ENCODE measurements around the gene URM1. TPM values are rescaled to one million over a fixed set of nuclear protein-coding genes. Genes with fewer than 3 reads are reported as not detected.
"Not testable (repeated sequence)": the region's sequence is repeated elsewhere in the genome, so short reads cannot be mapped to it uniquely, and the experiment has no call there.

The URM1 gene
- total and polyA plus RNA-seq, 2 donors (not counting 1 experiment from before 2014, with no cell fraction given) = 28.6 to 35.3 TPM

DNA sequence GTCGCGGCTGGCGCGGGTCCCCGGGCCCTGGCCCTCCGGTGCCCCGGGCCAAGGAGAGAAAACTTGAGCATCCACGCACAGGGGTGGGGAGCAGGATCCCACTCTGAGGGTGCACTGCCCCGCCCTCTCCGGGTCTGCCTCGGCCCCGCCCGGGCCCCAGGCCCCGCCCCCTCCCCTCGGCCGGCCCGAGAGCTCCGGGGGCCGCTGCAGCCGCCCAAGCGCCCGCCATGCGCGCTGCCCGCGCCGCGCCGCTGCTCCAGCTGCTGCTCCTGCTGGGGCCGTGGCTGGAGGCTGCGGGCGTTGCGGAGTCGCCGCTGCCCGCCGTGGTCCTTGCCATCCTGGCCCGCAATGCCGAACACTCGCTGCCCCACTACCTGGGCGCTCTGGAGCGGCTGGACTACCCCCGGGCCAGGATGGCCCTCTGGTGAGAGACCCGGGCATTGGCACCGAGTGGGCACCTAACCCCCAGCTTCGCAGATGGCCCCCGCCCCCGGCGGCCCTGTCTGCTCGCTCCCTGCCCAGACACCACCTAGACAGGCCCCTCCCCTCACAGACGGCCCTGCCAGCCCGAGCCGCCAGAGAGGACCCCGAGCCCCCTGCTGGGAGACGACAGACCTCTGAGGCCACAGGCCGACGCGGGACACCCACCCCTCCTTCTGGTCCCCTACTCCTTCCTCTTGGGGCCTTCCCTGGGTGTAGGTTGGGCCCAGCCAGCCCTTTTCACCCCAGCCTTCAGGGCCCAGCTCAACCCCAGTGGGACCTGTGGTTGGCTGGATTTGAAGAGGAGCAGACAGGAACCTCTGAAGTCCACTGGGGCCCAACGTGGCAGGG lies 49.7 kb downstream of the URM1 start, which contains the start of gene CERCAM:
Gene CERCAM, plus strand, starts transcription at position 207 of the 831 bp plus-strand sequence. Its CDS starts 21 bp downstream, at position 228.
- Histone ChIP-seq H3K79me2 (ENCODE audit: control insufficient read depth, insufficient read depth, low read length) (no peaks in the 10 kb centered on the region), H3K27ac (ENCODE audit: insufficient read depth, low read length) (peak within 1 kb of the TSS; percentile 26), H3K4me1 (ENCODE audit: control insufficient read depth, extremely low read depth, insufficient read depth, low read length) (peaks cover 10% of the 10 kb centered on the region), H4K20me1 (ENCODE audit: control insufficient read depth, extremely low read depth, insufficient read depth, low read length) (no peaks in the 10 kb centered on the region), H3K9ac (ENCODE audit: insufficient read depth, low read length) (peak within 1 kb of the TSS; percentile 65), H3K9me3 (ENCODE audit: control insufficient read depth, insufficient read depth, low read depth, low read length) (no peaks in the 10 kb centered on the region), H3K36me3 (ENCODE audit: control insufficient read depth, insufficient read depth, low read length) (peaks cover 8% of the 10 kb centered on the region), H3K4me3 (replicated peaks in 1 of 4; ENCODE audit: control extremely low read depth in 1 of 4, insufficient read depth in 1 of 4, low read depth in 3 of 4, low read length in 4 of 4) (peak within 1 kb of the TSS; percentile 61 to 87 (median 78)), H2AFZ (ENCODE audit: low read length) (peak within 1 kb of the TSS; percentile 93), H3K27me3 (ENCODE audit: control insufficient read depth, insufficient read depth, low read length) (peaks cover 6% of the 10 kb centered on the region), H3K4me2 (ENCODE audit: extremely low read depth, insufficient read depth, low read length) (peak within 1 kb of the TSS; percentile 88)
- peak in 1 of 2 donors; percentile 41 for DNase-seq (ENCODE audit: low read depth in 2 of 2)
- TF ChIP-seq, protein P1, sequence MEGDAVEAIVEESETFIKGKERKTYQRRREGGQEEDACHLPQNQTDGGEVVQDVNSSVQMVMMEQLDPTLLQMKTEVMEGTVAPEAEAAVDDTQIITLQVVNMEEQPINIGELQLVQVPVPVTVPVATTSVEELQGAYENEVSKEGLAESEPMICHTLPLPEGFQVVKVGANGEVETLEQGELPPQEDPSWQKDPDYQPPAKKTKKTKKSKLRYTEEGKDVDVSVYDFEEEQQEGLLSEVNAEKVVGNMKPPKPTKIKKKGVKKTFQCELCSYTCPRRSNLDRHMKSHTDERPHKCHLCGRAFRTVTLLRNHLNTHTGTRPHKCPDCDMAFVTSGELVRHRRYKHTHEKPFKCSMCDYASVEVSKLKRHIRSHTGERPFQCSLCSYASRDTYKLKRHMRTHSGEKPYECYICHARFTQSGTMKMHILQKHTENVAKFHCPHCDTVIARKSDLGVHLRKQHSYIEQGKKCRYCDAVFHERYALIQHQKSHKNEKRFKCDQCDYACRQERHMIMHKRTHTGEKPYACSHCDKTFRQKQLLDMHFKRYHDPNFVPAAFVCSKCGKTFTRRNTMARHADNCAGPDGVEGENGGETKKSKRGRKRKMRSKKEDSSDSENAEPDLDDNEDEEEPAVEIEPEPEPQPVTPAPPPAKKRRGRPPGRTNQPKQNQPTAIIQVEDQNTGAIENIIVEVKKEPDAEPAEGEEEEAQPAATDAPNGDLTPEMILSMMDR (conservative IDR thresholded peaks at IDR 0.05 in 1 of 2, IDR thresholded peaks at IDR 0.05 in 1 of 2; ENCODE audit: low read depth in 1 of 2, low read length in 2 of 2) = peak in 1 of 2 donors; percentile 12
- no peak for TF ChIP-seq EZH2 (IDR thresholded peaks at IDR 0.05; ENCODE audit: low read length, missing control alignments)

DNA sequence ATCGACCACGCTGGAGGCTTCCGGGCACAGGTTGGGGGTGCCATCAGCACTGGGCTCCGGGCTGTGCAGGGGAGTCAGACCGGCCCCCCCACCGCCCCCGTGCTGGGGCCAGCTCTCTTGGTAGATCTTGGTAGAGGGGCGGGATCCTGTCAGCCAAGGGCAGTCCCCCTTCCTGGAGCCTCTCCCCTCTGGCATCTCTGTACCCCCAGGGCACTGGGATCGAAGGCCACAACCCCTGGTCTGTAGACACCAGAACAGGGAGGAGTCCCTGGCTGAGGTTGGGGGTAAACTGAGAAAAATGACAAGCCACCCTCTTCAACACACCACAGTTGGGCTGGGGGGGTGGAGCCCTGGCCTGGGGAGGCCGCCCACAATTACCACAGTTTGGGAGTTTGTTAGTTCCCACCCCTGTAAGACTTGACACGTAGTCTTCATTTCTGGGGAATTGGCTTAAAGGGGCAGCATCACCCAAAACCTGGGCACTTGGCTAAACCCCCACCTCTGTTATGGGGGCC lies 50.4 kb downstream of the URM1 start:
- Histone ChIP-seq H3K27me3 (ENCODE audit: control insufficient read depth, insufficient read depth, low read length) (peaks cover under 1% of the 10 kb centered on the region), H3K9me3 (ENCODE audit: control insufficient read depth, insufficient read depth, low read depth, low read length) (no peaks in the 10 kb centered on the region), H3K27ac (ENCODE audit: insufficient read depth, low read length) (peak overlapping the region; percentile 26), H2AFZ (ENCODE audit: low read length) (peak overlapping the region; percentile 57), H3K36me3 (ENCODE audit: control insufficient read depth, insufficient read depth, low read length) (peaks cover 8% of the 10 kb centered on the region), H3K9ac (ENCODE audit: insufficient read depth, low read length) (peak overlapping the region; percentile 65), H3K4me2 (ENCODE audit: extremely low read depth, insufficient read depth, low read length) (peak overlapping the region; percentile 88), H3K4me3 (replicated peaks in 1 of 4; ENCODE audit: control extremely low read depth in 1 of 4, insufficient read depth in 1 of 4, low read depth in 3 of 4, low read length in 4 of 4) (peak overlapping the region; percentile 61 to 87 (median 78)), H3K4me1 (ENCODE audit: control insufficient read depth, extremely low read depth, insufficient read depth, low read length) (peaks cover 10% of the 10 kb centered on the region), H3K79me2 (ENCODE audit: control insufficient read depth, insufficient read depth, low read length) (no peaks in the 10 kb centered on the region), H4K20me1 (ENCODE audit: control insufficient read depth, extremely low read depth, insufficient read depth, low read length) (no peaks in the 10 kb centered on the region)
- TF ChIP-seq EZH2 (IDR thresholded peaks at IDR 0.05; ENCODE audit: low read length, missing control alignments) = no peak
- TF ChIP-seq, protein P1 (conservative IDR thresholded peaks at IDR 0.05 in 1 of 2, IDR thresholded peaks at IDR 0.05 in 1 of 2; ENCODE audit: low read depth in 1 of 2, low read length in 2 of 2) = no peak
- peak in 1 of 2 donors; percentile 61 for DNase-seq (ENCODE audit: low read depth in 2 of 2)

DNA sequence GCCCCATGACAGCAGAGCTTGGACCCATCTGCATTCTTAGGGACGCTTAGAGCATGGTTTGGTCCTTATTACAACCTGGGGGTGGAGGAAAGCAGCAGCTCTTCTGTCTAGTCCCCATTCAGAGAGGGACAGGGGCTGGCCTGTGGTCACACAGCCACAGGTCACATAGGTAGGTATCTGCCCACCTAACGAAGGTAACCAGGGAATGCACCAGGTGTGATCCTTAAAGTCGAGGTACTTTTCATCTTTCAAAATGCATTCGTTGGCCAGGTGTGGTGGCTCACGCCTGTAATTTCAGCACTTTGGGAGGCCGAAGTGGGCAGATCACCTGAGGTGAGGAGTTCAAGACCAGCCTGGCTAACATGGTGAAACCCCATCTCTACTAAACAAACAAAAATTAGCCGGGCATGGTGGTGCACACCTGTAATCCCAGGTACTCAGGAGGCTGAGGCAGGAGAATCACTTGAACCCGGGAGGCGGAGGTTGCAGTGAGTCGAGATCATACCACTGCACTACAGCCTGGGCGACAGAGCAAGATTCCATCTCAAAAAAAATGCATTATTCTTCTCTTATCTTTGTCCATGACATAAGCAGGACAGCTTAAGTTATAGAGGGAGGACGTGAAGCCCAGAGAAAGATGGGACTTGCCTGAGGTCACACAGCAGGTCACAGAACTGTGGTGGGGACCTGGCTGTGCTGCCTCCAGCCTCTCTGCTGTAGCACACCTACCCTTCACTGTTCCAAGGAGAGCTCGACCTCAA lies 51.0 kb downstream of the URM1 start:
- not testable (repeated sequence) for H3K9me3 ChIP-seq (ENCODE audit: control insufficient read depth, insufficient read depth, low read depth, low read length); DNase-seq (ENCODE audit: low read depth in 2 of 2); H3K79me2 ChIP-seq (ENCODE audit: control insufficient read depth, insufficient read depth, low read length); H4K20me1 ChIP-seq (ENCODE audit: control insufficient read depth, extremely low read depth, insufficient read depth, low read length); H3K27me3 ChIP-seq (ENCODE audit: control insufficient read depth, insufficient read depth, low read length); H3K36me3 ChIP-seq (ENCODE audit: control insufficient read depth, insufficient read depth, low read length); H2AFZ ChIP-seq (ENCODE audit: low read length)
- Histone ChIP-seq H3K27ac (ENCODE audit: insufficient read depth, low read length) (peak overlapping the region; percentile 5), H3K9ac (ENCODE audit: insufficient read depth, low read length) (peak overlapping the region; percentile 13), H3K4me3 (replicated peaks in 1 of 4; ENCODE audit: control extremely low read depth in 1 of 4, insufficient read depth in 1 of 4, low read depth in 3 of 4, low read length in 4 of 4) (peak overlapping the region; percentile 61 to 87 (median 78)), H3K4me1 (ENCODE audit: control insufficient read depth, extremely low read depth, insufficient read depth, low read length) (peaks cover 10% of the 10 kb centered on the region), H3K4me2 (ENCODE audit: extremely low read depth, insufficient read depth, low read length) (peak overlapping the region; percentile 88)

Data from fibroblast of lung (primary cell).